B cell (primary cell): ENCODE measurements around the gene C1orf74. TPM values are rescaled to one million over a fixed set of nuclear protein-coding genes. Genes with fewer than 3 reads are reported as not detected.

ENCODE experiments used
- ATAC-seq: fragments of 200-7000 bp; cut with Tn5 transposase; one replicate; pipeline ENCODE4 v1.10.0; 2021; ENCODE audit warnings: low read depth, mild to moderate bottlenecking, moderate number of reproducible peaks, moderate library complexity
- CTCF ChIA-PET: fragments of 350-600 bp; sonication (Branson Sonifier 250); formaldehyde crosslinking; loops from one replicate; lab custom pipeline; 2021; ENCODE audit warnings: antibody characterized with exemption, inconsistent platforms; lab: Charles Lee
- POLR2A ChIA-PET: fragments of 350-600 bp; sonication (Branson Sonifier 250); formaldehyde crosslinking; loops from one replicate; lab custom pipeline; 2021; ENCODE audit warnings: antibody characterized with exemption; lab: Charles Lee
- DNase-seq: peaks from one replicate; pipeline ENCODE4 v3.0.0; 2013
- H2AFZ ChIP-seq: 2 replicates; pipeline ENCODE4 v1.6.1; 2012; ENCODE audit warnings: mild to moderate bottlenecking, low read depth, low read length; ENCODE audit not compliant: insufficient read depth, poor library complexity, severe bottlenecking
- H3K27ac ChIP-seq, 2 donors: 1 replicate in 1 of 2; 2 replicates in 1 of 2; pipeline ENCODE4 v1.5.1; 2012 to 2013; ENCODE audit warnings: low read length in 2 of 2, mild to moderate bottlenecking in 2 of 2, moderate library complexity in 1 of 2
- H3K27me3 ChIP-seq, 4 experiments: fragments of 200-600 bp in 1 of 4; sonication (generic) in 1 of 4; replicated peaks in 1 of 4; 1 replicate in 2 of 4; 2 replicates in 2 of 4; pipeline versions ENCODE4 v1.6.1 to v1.7.0; 2013 to 2016; ENCODE audit warnings: low read length in 3 of 4, mild to moderate bottlenecking in 2 of 4, mixed read lengths in 1 of 4, moderate library complexity in 1 of 4; ENCODE audit not compliant: insufficient read depth in 4 of 4, control insufficient read depth in 3 of 4; ENCODE audit errors: control extremely low read depth in 1 of 4
- H3K36me3 ChIP-seq, 2 experiments: replicated peaks in 1 of 2; 1 replicate in 1 of 2; 2 replicates in 1 of 2; pipeline versions ENCODE4 v1.6.1 to v1.7.1; 2013; ENCODE audit warnings: low read length in 1 of 2; ENCODE audit not compliant: insufficient read depth in 2 of 2, control insufficient read depth in 1 of 2; ENCODE audit errors: control extremely low read depth in 1 of 2, extremely low read depth in 1 of 2
- H3K4me1 ChIP-seq, 2 donors: fragments of 200-600 bp in 1 of 2; sonication (generic) in 1 of 2; 1 replicate in 1 of 2; 2 replicates in 1 of 2; pipeline versions ENCODE4 v1.5.1 to v1.6.1; 2013 to 2017; ENCODE audit warnings: low read length in 2 of 2; ENCODE audit not compliant: control insufficient read depth in 2 of 2, insufficient read depth in 2 of 2
- H3K4me2 ChIP-seq: replicated peaks from 2 replicates; pipeline ENCODE3; 2012; ENCODE audit warnings: mild to moderate bottlenecking, low read depth, low read length; ENCODE audit not compliant: poor library complexity, severe bottlenecking
- H3K4me3 ChIP-seq, 5 experiments: fragments of 200-600 bp in 1 of 5; sonication (generic) in 1 of 5; 1 replicate in 3 of 5; 2 replicates in 2 of 5; pipeline versions ENCODE4 v1.5.1 to v1.7.0; 2011 to 2016; ENCODE audit warnings: low read length in 4 of 5, mild to moderate bottlenecking in 4 of 5, low read depth in 2 of 5, control low read depth in 1 of 5, moderate library complexity in 1 of 5; ENCODE audit not compliant: insufficient read depth in 1 of 5; ENCODE audit errors: control extremely low read depth in 1 of 5, extremely low read depth in 1 of 5
- H3K79me2 ChIP-seq: fragments of 200-600 bp; sonication (generic); one replicate; pipeline ENCODE4 v1.6.0; 2016; ENCODE audit warnings: low read length; ENCODE audit not compliant: control insufficient read depth, insufficient read depth
- H3K9ac ChIP-seq: fragments of 200-600 bp; sonication (generic); 2 replicates; pipeline ENCODE4 v1.6.1; 2017; ENCODE audit warnings: mild to moderate bottlenecking, low read length, moderate library complexity
- H3K9me3 ChIP-seq, 3 donors: one replicate each; pipeline versions ENCODE4 v1.6.1 to v1.7.1; 2013; ENCODE audit warnings: low read length in 2 of 3; ENCODE audit not compliant: control insufficient read depth in 2 of 3, insufficient read depth in 1 of 3; ENCODE audit errors: control extremely low read depth in 1 of 3
- H4K20me1 ChIP-seq: 2 replicates; pipeline ENCODE4 v1.6.0; 2012; ENCODE audit warnings: mild to moderate bottlenecking, low read length; ENCODE audit not compliant: insufficient read depth, control insufficient read depth, poor library complexity, severe bottlenecking
- H3K27ac Mint-ChIP-seq: one replicate; pipeline ENCODE4 v1.8.0; 2021; ENCODE audit warnings: mixed read lengths
- H3K27me3 Mint-ChIP-seq: one replicate; pipeline ENCODE4 v1.8.0; 2021; ENCODE audit warnings: mixed read lengths
- H3K4me1 Mint-ChIP-seq: one replicate; pipeline ENCODE4 v1.8.0; 2021; ENCODE audit warnings: mixed read lengths
- H3K4me3 Mint-ChIP-seq: one replicate; pipeline ENCODE4 v1.8.0; 2021; ENCODE audit warnings: mixed read lengths
- H3K9me3 Mint-ChIP-seq: one replicate; pipeline ENCODE4 v1.8.0; 2022; ENCODE audit warnings: mixed read lengths; ENCODE audit not compliant: insufficient read depth
- EZH2 ChIP-seq: IDR thresholded peaks from 2 replicates; pipeline ENCODE4 v1.6.1; 2012; ENCODE audit warnings: borderline replicate concordance, low read depth, mild to moderate bottlenecking, moderate library complexity, low read length; ENCODE audit not compliant: insufficient read depth, poor library complexity, severe bottlenecking
- WGBS: methylation state at CpG from one replicate; pipeline ENCODE4 v1.1.5; 2013; ENCODE audit warnings: missing lambda C conversion rate; ENCODE audit not compliant: insufficient coverage; 5-methylcytosine and 5-hydroxymethylcytosine counted together
- intact Hi-C: fragments of 100-400 bp; cut with micrococcal nuclease; formaldehyde crosslinking; loops from one replicate; pipeline ENCODE4 v1.10.0; 2022
- polyA plus RNA-seq: library from polyadenylated mRNA; depleted of rRNA; stranded (reverse); fragments of >200 nt; gene quantifications from 2 replicates; pipeline ENCODE4 v1.2.3, GENCODE V29; 2012
- total RNA-seq, 2 donors: library from RNA; stranded (reverse); fragments of 120-200 nt in 1 of 2; gene quantifications; 1 replicate in 1 of 2; 2 replicates in 1 of 2; pipeline versions ENCODE4 v1.2.3 to v1.2.4, GENCODE V29; 2013 to 2022
- TF ChIP-seq, protein P1 (sequence below): fragments of 200-600 bp; IDR thresholded peaks from one replicate; pipeline ENCODE4 v1.8.0; 2022; ENCODE audit warnings: antibody characterized with exemption, mild to moderate bottlenecking

The C1orf74 gene
- total and polyA plus RNA-seq, 2 donors (not counting 1 experiment from before 2014, with no cell fraction given), result 0.49 to 3.4 TPM

DNA sequence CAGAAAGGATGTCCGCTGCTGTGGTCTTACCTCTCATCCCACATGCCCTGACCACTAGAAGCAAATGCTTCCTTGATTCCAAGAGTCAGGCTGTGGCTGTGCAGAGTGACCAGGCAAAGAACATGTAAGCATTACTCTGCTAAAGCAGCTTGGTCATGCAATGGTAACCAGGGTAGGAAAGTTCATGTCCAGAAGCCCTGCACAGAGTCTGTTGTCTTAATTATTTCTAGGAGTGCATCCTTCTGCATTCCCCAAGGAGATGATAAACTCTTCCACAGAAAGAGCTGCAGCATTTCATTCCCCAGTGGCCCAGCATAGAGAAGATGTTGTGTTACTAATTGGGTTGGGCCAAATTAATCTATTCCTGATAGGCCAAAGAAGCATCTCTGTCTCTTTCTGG lies 33.3 kb upstream of the C1orf74 start:
- Mint-ChIP-seq H3K4me3 (no peak overlapping the region), H3K9me3 (no peaks in the 10 kb centered on the region), H3K4me1 (peaks cover under 1% of the 10 kb centered on the region), H3K27ac (no peak overlapping the region), H3K27me3 (peaks cover 38% of the 10 kb centered on the region)
- no peak overlapping the region for H3K4me3 ChIP-seq
- intact Hi-C loops, result no loop called here
- H3K4me2 ChIP-seq, result no peak overlapping the region
- POLR2A ChIA-PET, result no interaction called here
- H3K27ac ChIP-seq, result no peak overlapping the region
- H3K27me3 ChIP-seq, result peaks cover 0 to 17% (median 13%) of the 10 kb centered on the region in 4 experiments
- H3K9ac ChIP-seq, result no peak overlapping the region
- TF ChIP-seq EZH2, result no peak
- TF ChIP-seq, protein P1, sequence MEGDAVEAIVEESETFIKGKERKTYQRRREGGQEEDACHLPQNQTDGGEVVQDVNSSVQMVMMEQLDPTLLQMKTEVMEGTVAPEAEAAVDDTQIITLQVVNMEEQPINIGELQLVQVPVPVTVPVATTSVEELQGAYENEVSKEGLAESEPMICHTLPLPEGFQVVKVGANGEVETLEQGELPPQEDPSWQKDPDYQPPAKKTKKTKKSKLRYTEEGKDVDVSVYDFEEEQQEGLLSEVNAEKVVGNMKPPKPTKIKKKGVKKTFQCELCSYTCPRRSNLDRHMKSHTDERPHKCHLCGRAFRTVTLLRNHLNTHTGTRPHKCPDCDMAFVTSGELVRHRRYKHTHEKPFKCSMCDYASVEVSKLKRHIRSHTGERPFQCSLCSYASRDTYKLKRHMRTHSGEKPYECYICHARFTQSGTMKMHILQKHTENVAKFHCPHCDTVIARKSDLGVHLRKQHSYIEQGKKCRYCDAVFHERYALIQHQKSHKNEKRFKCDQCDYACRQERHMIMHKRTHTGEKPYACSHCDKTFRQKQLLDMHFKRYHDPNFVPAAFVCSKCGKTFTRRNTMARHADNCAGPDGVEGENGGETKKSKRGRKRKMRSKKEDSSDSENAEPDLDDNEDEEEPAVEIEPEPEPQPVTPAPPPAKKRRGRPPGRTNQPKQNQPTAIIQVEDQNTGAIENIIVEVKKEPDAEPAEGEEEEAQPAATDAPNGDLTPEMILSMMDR, result no peak
- no peaks in the 10 kb centered on the region for H3K4me1 ChIP-seq
- H3K36me3 ChIP-seq, result no peaks in the 10 kb centered on the region
- CTCF ChIA-PET, result interaction anchor here (1.4 kb wide), 1 partner anchor 10 kb away, joined by 3 read pairs; the partner anchor contains the start of gene UTP25
- H3K79me2 ChIP-seq, result no peaks in the 10 kb centered on the region
- no peaks in the 10 kb centered on the region for H4K20me1 ChIP-seq
- ATAC-seq (no peak), DNase-seq (no peak)
- no peak overlapping the region for H2AFZ ChIP-seq
- H3K9me3 ChIP-seq, result no peaks in the 10 kb centered on the region
- WGBS, result 100% methylated on average over 1 of the region's 1 CpG

DNA sequence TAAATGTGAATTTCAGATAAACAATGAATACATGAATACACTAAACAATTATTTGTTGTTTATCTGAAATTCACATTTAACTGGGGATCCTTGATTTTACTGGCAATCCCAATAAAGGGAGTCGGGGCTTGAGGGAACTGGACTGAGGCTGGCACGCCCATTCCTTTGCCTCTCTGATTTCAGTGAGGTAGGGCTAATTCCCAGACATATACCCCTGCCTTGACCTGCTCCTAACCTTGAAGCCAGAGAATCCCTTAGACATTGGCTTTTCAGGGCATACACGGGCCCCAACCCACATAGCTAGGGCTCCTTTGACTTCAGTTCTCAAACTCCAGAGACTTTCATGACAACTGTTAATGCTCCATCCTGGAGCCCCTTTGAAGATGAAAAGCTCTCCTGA lies 32.6 kb upstream of the C1orf74 start:
- no peak overlapping the region for H3K27ac Mint-ChIP-seq
- H3K9ac ChIP-seq, result no peak overlapping the region
- no peak for ATAC-seq

More for the DNA sequence above, 32.6 kb upstream of the C1orf74 start:
- no peak overlapping the region for H2AFZ ChIP-seq
- no peak overlapping the region for H3K4me3 ChIP-seq
- no peaks in the 10 kb centered on the region for H3K4me1 ChIP-seq
- H3K4me2 ChIP-seq, result no peak overlapping the region
- Mint-ChIP-seq H3K4me1 (no peaks in the 10 kb centered on the region), H3K4me3 (no peak overlapping the region), H3K27me3 (peaks cover 35% of the 10 kb centered on the region), H3K9me3 (no peaks in the 10 kb centered on the region)
- TF ChIP-seq, protein P1, result no peak
- no peak for TF ChIP-seq EZH2
- CTCF ChIA-PET, result interaction anchor here (1.4 kb wide), 1 partner anchor 11 kb away, joined by 3 read pairs; the partner anchor contains the start of gene UTP25
- H3K36me3 ChIP-seq, result no peaks in the 10 kb centered on the region
- WGBS, result 100% methylated on average over 2 of the region's 3 CpGs
- POLR2A ChIA-PET, result no interaction called here
- no peak overlapping the region for H3K27ac ChIP-seq
- no peaks in the 10 kb centered on the region for H4K20me1 ChIP-seq
- no peaks in the 10 kb centered on the region for H3K9me3 ChIP-seq
- intact Hi-C loops, result no loop called here
- no peak for DNase-seq
- no peaks in the 10 kb centered on the region for H3K79me2 ChIP-seq
- H3K27me3 ChIP-seq, result peaks cover 0 to 13% (median 11%) of the 10 kb centered on the region in 4 experiments
